RWPE1 (cell line): ENCODE results near the gene CMPK2.

Experiments
- CTCF ChIA-PET: fragments of 350-600 bp; sonication (Branson Sonifier 250); formaldehyde crosslinking; extraction: SDS; loops from one replicate; lab custom pipeline; 2021; lab: Yijun Ruan, JAX
- POLR2A ChIA-PET: fragments of 400-600 bp; formaldehyde crosslinking; extraction: SDS; loops from one replicate; lab custom pipeline; 2020; ENCODE audit warnings: antibody characterized with exemption; ENCODE audit not compliant: low non-redundant PET; lab: Yijun Ruan, JAX
- DNase-seq: peaks from one replicate; pipeline ENCODE4 v3.0.0; 2012; ENCODE audit warnings: low spot score
- H3K27ac ChIP-seq: fragments of 450-650 bp; 2 replicates; pipeline ENCODE4 v1.5.1; 2017
- TF ChIP-seq, protein P1 (sequence below): fragments of 450-650 bp; conservative IDR thresholded peaks from 2 replicates; pipeline ENCODE4 v1.5.1; 2017; ENCODE audit warnings: low read depth, mild to moderate bottlenecking

Gene CMPK2, protein sequence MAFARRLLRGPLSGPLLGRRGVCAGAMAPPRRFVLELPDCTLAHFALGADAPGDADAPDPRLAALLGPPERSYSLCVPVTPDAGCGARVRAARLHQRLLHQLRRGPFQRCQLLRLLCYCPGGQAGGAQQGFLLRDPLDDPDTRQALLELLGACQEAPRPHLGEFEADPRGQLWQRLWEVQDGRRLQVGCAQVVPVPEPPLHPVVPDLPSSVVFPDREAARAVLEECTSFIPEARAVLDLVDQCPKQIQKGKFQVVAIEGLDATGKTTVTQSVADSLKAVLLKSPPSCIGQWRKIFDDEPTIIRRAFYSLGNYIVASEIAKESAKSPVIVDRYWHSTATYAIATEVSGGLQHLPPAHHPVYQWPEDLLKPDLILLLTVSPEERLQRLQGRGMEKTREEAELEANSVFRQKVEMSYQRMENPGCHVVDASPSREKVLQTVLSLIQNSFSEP

DNA sequence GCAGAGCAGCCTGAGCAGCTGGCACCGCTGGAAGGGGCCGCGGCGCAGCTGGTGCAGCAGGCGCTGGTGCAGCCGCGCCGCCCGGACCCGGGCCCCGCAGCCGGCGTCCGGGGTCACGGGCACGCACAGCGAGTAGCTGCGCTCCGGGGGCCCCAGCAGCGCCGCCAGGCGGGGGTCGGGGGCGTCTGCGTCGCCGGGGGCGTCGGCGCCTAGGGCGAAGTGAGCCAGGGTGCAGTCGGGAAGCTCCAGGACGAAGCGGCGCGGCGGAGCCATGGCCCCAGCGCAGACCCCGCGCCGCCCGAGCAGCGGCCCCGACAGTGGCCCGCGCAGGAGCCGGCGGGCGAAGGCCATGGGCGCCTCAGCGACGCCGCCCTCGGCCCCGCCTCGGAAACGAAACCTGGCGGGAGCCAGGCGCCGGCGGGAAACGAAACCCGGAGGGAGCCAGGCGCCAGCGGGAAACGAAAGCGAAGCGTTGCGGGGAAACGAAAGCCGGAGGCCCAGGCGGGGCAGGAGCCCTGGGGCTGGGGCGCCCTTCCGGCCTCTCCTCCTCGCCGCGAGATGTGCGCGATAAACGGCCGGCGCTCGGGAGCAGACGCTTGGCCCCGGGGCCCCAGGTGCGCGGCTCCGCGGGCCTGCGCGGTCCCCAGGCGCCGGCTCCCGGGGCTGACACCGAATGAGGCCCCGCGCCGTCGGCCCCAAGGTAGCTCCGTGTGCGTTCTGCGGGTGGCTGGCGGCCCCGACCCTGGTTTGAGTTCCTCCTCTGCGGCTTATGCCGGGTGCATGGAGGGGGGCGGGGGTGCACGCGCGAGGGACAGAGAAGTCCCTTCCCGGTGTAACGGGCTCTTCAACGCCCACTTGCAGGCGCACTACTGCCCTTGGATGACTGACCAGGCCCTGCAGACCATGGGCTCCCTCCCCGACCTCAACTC, at the start of gene CMPK2:
Gene CMPK2, minus strand, starts transcription at position 562 of the 929 bp plus-strand sequence. Its CDS starts 211 bp downstream, at position 351.
- ChIA-PET POLR2A (interaction anchor here (0.6 kb wide), 1 partner anchor 12 kb away, joined by 3 read pairs; the partner anchor contains the start of gene RSAD2), CTCF (interaction anchor here (0.5 to 1.3 kb wide), 5 partner anchors 12 to 1886 kb away, joined by 3 to 4 read pairs (median 4); partner anchors contain the start of gene RSAD2)
- DNase-seq, result peak; percentile 74
- TF ChIP-seq, protein P1, sequence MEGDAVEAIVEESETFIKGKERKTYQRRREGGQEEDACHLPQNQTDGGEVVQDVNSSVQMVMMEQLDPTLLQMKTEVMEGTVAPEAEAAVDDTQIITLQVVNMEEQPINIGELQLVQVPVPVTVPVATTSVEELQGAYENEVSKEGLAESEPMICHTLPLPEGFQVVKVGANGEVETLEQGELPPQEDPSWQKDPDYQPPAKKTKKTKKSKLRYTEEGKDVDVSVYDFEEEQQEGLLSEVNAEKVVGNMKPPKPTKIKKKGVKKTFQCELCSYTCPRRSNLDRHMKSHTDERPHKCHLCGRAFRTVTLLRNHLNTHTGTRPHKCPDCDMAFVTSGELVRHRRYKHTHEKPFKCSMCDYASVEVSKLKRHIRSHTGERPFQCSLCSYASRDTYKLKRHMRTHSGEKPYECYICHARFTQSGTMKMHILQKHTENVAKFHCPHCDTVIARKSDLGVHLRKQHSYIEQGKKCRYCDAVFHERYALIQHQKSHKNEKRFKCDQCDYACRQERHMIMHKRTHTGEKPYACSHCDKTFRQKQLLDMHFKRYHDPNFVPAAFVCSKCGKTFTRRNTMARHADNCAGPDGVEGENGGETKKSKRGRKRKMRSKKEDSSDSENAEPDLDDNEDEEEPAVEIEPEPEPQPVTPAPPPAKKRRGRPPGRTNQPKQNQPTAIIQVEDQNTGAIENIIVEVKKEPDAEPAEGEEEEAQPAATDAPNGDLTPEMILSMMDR, result peak; percentile 39
- H3K27ac ChIP-seq, result peak within 1 kb of the TSS; percentile 63

DNA sequence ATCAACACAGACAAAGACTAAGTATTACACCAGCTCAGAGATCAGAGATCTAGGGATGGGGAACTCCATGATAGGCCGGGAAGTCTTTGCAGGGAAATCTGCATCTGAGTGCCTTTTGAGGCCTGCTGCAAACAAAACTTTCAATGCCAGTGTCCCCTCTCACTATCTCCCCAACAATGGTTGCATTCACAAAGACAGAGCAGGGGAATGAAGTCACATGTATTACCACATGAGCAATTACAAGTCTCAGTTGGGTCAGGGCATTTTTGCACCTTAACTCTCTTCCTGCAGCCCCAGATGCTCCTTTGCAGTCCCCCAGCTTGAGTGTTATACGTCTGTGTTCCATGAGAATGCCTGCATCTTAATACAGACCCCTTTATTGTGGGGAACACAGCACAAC, 49.7 kb upstream of the CMPK2 start:
- ChIA-PET CTCF (interaction anchor here (0.6 kb wide), 1 partner anchor 1077 kb away, joined by 3 read pairs; no protein-coding TSS in a partner anchor), POLR2A (no interaction called here)
- no peak for DNase-seq
- TF ChIP-seq, protein P1, result no peak
- H3K27ac ChIP-seq, result no peak overlapping the region

DNA sequence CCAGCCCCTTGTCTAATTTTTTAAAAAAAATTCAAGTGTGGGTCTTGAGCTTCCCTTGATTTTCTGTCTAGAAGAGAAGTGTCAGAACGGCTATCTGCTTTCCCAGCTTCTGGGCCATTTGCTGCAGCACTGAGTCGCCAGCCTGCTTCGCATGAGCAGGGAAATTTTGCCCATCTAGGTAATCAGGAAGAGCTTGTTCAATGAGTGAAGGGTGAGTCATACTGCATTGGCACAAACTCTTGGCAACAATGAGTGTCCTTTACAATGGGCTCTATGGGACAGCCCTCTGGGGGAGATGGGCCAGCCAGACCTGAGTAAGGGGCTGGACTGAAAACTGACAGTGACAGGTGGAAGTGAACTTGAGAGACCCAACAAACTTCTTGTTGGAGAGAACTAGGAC, 49.1 kb upstream of the CMPK2 start:
- H3K27ac ChIP-seq, result no peak overlapping the region
- ChIA-PET CTCF (interaction anchor here (0.6 kb wide), 1 partner anchor 155 kb away, joined by 3 read pairs; no protein-coding TSS in a partner anchor), POLR2A (no interaction called here)
- TF ChIP-seq, protein P1, result no peak
- peak; percentile 45 for DNase-seq

DNA sequence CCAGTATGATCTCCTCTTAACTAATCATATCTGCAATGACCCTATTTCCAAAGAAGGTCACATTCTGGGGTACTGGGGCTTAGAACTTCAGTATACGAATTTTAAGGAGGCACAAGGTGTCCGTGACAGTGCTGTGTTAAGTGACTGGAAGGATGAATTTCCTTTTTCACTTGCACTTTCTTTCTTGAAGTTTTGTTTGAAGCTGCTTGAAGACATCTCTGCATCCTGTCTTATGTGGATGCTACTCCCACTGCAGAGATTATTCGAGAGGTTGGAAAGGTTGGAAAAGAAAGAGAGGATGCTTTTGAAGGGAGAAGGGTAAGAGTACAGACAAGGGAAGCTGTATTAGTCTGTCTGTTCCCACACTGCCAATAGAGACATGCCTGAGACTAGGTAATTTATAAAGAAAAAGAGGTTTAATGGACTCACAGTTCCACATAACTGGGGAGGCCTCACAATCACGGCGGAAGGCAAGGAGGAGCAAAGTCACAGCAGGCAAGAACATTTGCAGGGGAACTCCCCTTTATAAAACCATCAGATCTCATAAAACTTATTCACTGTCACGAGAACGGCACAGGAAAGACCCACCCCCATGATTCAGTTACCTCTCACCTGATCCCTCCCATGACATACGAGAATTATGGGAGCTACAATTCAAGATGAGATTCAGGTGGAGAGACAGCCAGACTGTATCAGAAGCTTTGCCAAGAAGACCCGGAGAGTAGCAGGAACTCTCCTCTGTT, 47.9 kb upstream of the CMPK2 start:
- no peak for DNase-seq
- TF ChIP-seq, protein P1, result no peak
- POLR2A ChIA-PET, result no interaction called here
- CTCF ChIA-PET, result no interaction called here
- H3K27ac ChIP-seq, result no peak overlapping the region

DNA sequence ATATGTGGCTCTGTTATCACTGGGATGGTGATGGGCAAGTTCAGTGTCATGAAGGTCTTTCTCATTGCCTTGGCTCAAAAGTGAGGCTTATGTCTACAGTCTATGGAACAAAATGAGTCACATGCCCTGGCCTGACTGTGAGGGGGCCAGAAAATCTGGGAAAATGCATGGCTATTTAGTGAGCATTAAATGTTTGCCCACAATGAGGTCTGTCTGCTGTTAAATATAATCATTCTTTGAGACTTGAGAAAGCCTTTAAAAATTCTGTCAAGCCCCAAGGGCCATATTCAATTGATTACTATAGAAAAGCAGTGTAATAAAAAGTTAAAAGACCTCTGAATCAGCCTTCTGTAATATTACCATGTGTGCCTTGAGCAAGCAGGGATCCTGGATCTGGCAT, 46.0 kb upstream of the CMPK2 start:
- CTCF ChIA-PET, result no interaction called here
- POLR2A ChIA-PET, result no interaction called here
- no peak for DNase-seq
- no peak overlapping the region for H3K27ac ChIP-seq
- TF ChIP-seq, protein P1, result no peak
